Spleen (tissue), 11 donors: ENCODE measurements around the gene ACER2. TPM values are rescaled to one million over a fixed set of nuclear protein-coding genes. Genes with fewer than 3 reads are reported as not detected.

Source experiments
- DNase-seq: peaks from one replicate; pipeline ENCODE4 v3.0.0-alpha.2; 2020
- H3K27ac ChIP-seq, 8 donors: fragments of 200-600 bp; sonication (generic) in 7 of 8; 1 replicate in 4 of 8; 2 replicates in 4 of 8; pipeline versions ENCODE4 v1.5.0 to v1.8.0; 2016 to 2021; ENCODE audit warnings: inconsistent platforms in 4 of 8, mild to moderate bottlenecking in 4 of 8, moderate library complexity in 1 of 8
- H3K27me3 ChIP-seq, 7 donors: fragments of 200-600 bp; sonication (generic) in 6 of 7; replicated peaks in 1 of 7; 1 replicate in 4 of 7; 2 replicates in 3 of 7; pipeline versions ENCODE4 v1.5.0 to v1.8.0; 2016 to 2021; ENCODE audit warnings: inconsistent platforms in 3 of 7, mild to moderate bottlenecking in 1 of 7
- H3K36me3 ChIP-seq, 6 donors: fragments of 200-600 bp; sonication (generic) in 5 of 6; 1 replicate in 4 of 6; 2 replicates in 2 of 6; pipeline versions ENCODE4 v1.5.0 to v1.8.0; 2016 to 2021; ENCODE audit warnings: inconsistent platforms in 2 of 6
- H3K4me1 ChIP-seq, 6 donors: fragments of 200-600 bp; sonication (generic) in 5 of 6; 1 replicate in 3 of 6; 2 replicates in 3 of 6; pipeline versions ENCODE4 v1.5.0 to v1.8.0; 2016 to 2021; ENCODE audit warnings: inconsistent platforms in 3 of 6
- H3K4me3 ChIP-seq, 8 donors: fragments of 200-600 bp; sonication (generic) in 7 of 8; 1 replicate in 4 of 8; 2 replicates in 4 of 8; pipeline versions ENCODE4 v1.5.0 to v1.8.0; 2016 to 2021; ENCODE audit warnings: inconsistent platforms in 4 of 8, mild to moderate bottlenecking in 4 of 8, moderate library complexity in 2 of 8
- H3K9me3 ChIP-seq, 8 donors: fragments of 200-600 bp; sonication (generic) in 7 of 8; 1 replicate in 4 of 8; 2 replicates in 4 of 8; pipeline versions ENCODE4 v1.5.0 to v1.8.0; 2016 to 2021; ENCODE audit warnings: inconsistent platforms in 4 of 8
- POLR2A ChIP-seq, 3 donors: fragments of 450-650 bp; IDR thresholded peaks; one replicate each; pipeline ENCODE4 v1.5.1; 2017; ENCODE audit warnings: antibody characterized with exemption in 3 of 3, mild to moderate bottlenecking in 1 of 3
- POLR2AphosphoS5 ChIP-seq, 3 donors: sonication (generic); formaldehyde crosslinking; IDR thresholded peaks; one replicate each; pipeline ENCODE4 v1.5.1; 2017; ENCODE audit warnings: antibody characterized with exemption in 3 of 3
- WGBS, 5 donors: extraction: QIAGEN DNeasy Blood & Tissue Kit in 3 of 5; methylation state at CpG; one replicate each; pipeline versions ENCODE4 v1.1.5 to v1.1.7; 2013 to 2018; 5-methylcytosine and 5-hydroxymethylcytosine counted together
- intact Hi-C: fragments of 100-400 bp; cut with DNase I; formaldehyde crosslinking; loops from one replicate; pipeline ENCODE4 v1.15.0; 2023; ENCODE audit warnings: low total_unique reads
- polyA plus RNA-seq, 3 donors: library from polyadenylated mRNA; stranded (reverse); fragments of 200-250 nt; gene quantifications; one replicate each; pipeline ENCODE4 v1.2.1, GENCODE V29; 2013
- total RNA-seq, 7 donors: library from RNA; depleted of rRNA in 3 of 7; stranded (reverse); fragments of >200 nt in 3 of 7; fragmentation: NEBNext Ultra II Directional in 4 of 7; extraction: Animal tissue kit (Norgen Biotek cat#: 25700) in 4 of 7; gene quantifications; one replicate each; pipeline versions ENCODE4 v1.1.0 to v1.2.1, GENCODE V29; 2016 to 2021
- TF ChIP-seq, protein P1 (sequence below), 11 experiments: fragments of 200-600 bp in 7 of 11; fragments of 450-650 bp in 4 of 11; sonication (generic) in 4 of 11; IDR thresholded peaks in 8 of 11; conservative IDR thresholded peaks in 3 of 11; 1 replicate in 7 of 11; 2 replicates in 4 of 11; pipeline versions ENCODE4 v1.4.0 to v1.8.0; 2016 to 2021; ENCODE audit warnings: antibody characterized with exemption in 11 of 11, inconsistent platforms in 4 of 11, mild to moderate bottlenecking in 1 of 11
- donor health status: healthy with polysubstance abuse.
- donor health status: DM: no; HTN: no; CAD: no; lungs with moderate emphysema.
- donor health status: DM: no; HTN: no; CAD: no.
- donor health status: Bipolar disorder and iron deficiency.
- donor health status: healthy.
- donor health status: DM: no; HTN: no; CAD: no.
- donor health status: DM: yes; HTN: yes; CAD: no.

The ACER2 gene
- total and polyA plus RNA-seq, 10 donors: 0.09 to 7.2 (median 4.3) TPM

DNA sequence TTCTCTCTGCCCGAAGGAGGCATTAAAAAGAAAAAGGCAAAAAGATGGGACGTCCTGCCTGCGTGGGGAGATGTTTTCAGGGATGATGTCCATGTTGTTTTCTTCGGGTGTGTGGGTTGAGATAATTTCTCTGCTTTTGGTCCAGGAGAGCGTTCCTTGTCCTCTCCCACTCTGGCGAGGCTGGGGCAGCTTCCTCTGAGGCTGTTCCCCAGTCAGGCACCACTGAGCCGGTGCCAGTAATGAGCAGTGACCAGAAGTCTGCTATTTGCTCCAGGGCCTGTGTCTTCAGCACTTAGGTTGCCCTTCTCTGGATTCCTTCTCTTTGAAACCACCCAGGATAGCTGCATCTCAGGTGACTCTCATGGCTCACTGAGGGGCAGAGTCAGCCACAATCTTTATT, 71.5 kb downstream of the ACER2 start:
- Histone ChIP-seq H3K27ac (no peak overlapping the region), H3K27me3 (no peaks in the 10 kb centered on the region), H3K4me1 (no peaks in the 10 kb centered on the region), H3K9me3 (no peaks in the 10 kb centered on the region), H3K36me3 (no peaks in the 10 kb centered on the region), H3K4me3 (no peak overlapping the region)
- intact Hi-C loops: no loop called here
- DNase-seq: no peak
- no peak for TF ChIP-seq POLR2A (IDR thresholded peaks at IDR 0.05)
- TF ChIP-seq POLR2AphosphoS5 (IDR thresholded peaks at IDR 0.05): no peak
- TF ChIP-seq, protein P1, sequence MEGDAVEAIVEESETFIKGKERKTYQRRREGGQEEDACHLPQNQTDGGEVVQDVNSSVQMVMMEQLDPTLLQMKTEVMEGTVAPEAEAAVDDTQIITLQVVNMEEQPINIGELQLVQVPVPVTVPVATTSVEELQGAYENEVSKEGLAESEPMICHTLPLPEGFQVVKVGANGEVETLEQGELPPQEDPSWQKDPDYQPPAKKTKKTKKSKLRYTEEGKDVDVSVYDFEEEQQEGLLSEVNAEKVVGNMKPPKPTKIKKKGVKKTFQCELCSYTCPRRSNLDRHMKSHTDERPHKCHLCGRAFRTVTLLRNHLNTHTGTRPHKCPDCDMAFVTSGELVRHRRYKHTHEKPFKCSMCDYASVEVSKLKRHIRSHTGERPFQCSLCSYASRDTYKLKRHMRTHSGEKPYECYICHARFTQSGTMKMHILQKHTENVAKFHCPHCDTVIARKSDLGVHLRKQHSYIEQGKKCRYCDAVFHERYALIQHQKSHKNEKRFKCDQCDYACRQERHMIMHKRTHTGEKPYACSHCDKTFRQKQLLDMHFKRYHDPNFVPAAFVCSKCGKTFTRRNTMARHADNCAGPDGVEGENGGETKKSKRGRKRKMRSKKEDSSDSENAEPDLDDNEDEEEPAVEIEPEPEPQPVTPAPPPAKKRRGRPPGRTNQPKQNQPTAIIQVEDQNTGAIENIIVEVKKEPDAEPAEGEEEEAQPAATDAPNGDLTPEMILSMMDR (IDR thresholded peaks at IDR 0.05 in 8 of 11, conservative IDR thresholded peaks at IDR 0.05 in 3 of 11): no peak
- 83 to 89% (median 88%) methylated on average over 7 of the region's 7 CpGs for WGBS, 5 donors

DNA sequence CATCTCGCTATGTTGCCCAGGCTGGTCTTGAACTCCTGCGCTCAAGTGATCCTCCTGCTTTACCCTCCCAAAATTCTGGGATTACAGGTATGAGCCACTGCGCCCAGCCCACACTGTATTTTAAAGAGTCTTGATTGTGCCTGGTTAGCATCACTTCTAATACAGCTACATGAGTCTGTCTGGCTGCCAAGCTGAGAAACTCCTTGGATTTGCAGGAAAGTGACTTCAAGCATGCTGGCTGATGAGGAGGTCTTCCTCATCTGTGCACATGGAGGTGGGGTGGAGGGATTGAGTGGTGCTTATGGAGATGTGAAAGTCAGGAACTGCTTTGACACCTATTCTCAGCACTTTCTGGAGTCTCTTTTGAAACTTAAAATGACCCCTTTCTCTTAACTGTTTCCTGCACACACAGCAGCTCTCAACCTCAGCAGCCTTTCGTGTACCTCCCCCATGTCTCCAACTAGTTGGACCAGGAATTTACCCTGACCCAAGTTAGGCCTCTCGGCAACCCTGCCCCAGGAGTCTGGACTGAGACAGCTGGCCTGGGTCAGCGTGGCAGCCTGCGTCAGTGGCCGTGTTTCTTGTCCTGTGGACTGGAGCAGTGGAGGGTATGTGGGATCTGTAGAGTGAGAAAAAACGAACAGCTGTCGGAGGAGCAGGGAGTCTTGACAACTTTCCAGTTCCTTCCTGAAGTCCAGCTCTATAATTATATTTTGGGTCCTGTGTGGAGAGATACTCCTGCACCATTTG, 72.5 kb downstream of the ACER2 start:
- TF ChIP-seq POLR2A (IDR thresholded peaks at IDR 0.05): no peak
- TF ChIP-seq, protein P1 (IDR thresholded peaks at IDR 0.05 in 8 of 11, conservative IDR thresholded peaks at IDR 0.05 in 3 of 11): no peak
- no peak for TF ChIP-seq POLR2AphosphoS5 (IDR thresholded peaks at IDR 0.05)
- 72 to 88% (median 81%) methylated on average over 10 of the region's 10 CpGs for WGBS, 5 donors

DNA sequence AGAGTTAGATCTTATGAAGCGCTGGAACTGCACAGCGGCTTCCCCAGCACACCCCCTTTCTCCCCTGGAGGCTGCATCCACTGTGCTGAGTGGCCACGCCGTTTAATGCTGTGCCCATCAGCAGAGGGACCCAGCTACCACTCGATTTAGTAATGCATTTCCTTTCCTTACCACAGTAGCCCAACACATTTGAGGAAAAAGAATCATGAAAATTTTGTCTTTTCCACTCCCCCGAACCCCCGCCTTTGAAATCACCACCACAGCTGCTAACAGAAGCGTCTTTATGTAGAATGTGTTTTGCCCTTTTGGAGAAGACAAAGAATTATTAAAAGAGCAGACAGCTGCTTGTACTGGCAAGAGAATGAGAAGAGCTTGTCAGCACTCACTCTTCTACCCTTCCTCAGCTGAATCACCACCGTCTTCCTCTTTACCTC, 73.2 kb downstream of the ACER2 start:
- H3K36me3 ChIP-seq: no peaks in the 10 kb centered on the region
- DNase-seq: no peak
- intact Hi-C loops: no loop called here
- H3K4me1 ChIP-seq: no peaks in the 10 kb centered on the region
- no peak overlapping the region for H3K4me3 ChIP-seq
- TF ChIP-seq POLR2AphosphoS5 (IDR thresholded peaks at IDR 0.05): no peak
- TF ChIP-seq, protein P1 (IDR thresholded peaks at IDR 0.05 in 8 of 11, conservative IDR thresholded peaks at IDR 0.05 in 3 of 11): no peak
- TF ChIP-seq POLR2A (IDR thresholded peaks at IDR 0.05): no peak
- H3K27me3 ChIP-seq: no peaks in the 10 kb centered on the region
- no peak overlapping the region for H3K27ac ChIP-seq
- 65 to 78% (median 67%) methylated on average over 9 of the region's 9 CpGs for whole genome bisulfite sequencing, 5 donors
- H3K9me3 ChIP-seq: no peaks in the 10 kb centered on the region

More for the DNA sequence above, 72.5 kb downstream of the ACER2 start:
- intact Hi-C loops: no loop called here
- H3K4me3 ChIP-seq: no peak overlapping the region
- no peaks in the 10 kb centered on the region for H3K27me3 ChIP-seq
- no peaks in the 10 kb centered on the region for H3K36me3 ChIP-seq
- no peak for DNase-seq
- no peak overlapping the region for H3K27ac ChIP-seq
- H3K9me3 ChIP-seq: no peaks in the 10 kb centered on the region
- H3K4me1 ChIP-seq: no peaks in the 10 kb centered on the region

DNA sequence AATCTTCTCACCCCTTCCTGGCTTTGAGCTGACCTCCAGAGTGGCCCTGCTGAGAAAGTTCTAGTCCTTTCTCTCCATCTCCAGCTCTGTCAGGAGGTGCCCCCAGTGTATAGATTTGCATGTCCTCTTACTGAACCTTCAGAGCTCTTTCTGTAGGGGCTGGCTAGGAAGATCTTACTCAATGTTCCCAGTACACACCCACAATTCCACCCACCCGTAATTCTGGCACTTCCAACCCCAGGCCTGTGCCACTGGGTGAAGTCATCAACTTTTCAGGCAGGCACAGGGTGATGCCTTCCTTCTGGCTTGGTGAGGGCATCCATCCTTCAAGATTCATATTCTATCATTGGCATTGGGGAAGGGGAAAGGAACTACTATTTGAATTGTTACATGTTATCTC, 75.9 kb downstream of the ACER2 start:
- no peaks in the 10 kb centered on the region for H3K36me3 ChIP-seq
- 65 to 92% (median 75%) methylated on average over 1 of the region's 1 CpG for WGBS, 5 donors
- no peak for TF ChIP-seq POLR2A (IDR thresholded peaks at IDR 0.05)
- no peak for TF ChIP-seq POLR2AphosphoS5 (IDR thresholded peaks at IDR 0.05)
- TF ChIP-seq, protein P1 (IDR thresholded peaks at IDR 0.05 in 8 of 11, conservative IDR thresholded peaks at IDR 0.05 in 3 of 11): no peak
- H3K4me1 ChIP-seq: no peaks in the 10 kb centered on the region
- H3K27me3 ChIP-seq: no peaks in the 10 kb centered on the region
- H3K9me3 ChIP-seq: no peaks in the 10 kb centered on the region
- no peak for DNase-seq
- no peak overlapping the region for H3K27ac ChIP-seq
- intact Hi-C loops: no loop called here
- no peak overlapping the region for H3K4me3 ChIP-seq
